OCI-LY3 (cell line): Measurements from ENCODE around the gene ACTR3.

Source experiments
- CTCF ChIP-seq: fragments of 200-600, 300-600 bp; sonication (generic); IDR thresholded peaks from 2 replicates; pipeline ENCODE4 v1.5.1; 2014; ENCODE audit warnings: antibody characterized with exemption, low read length, low read depth
- EZH2phosphoT487 ChIP-seq: fragments of 200-600 bp; shearing (Covaris generic); IDR thresholded peaks from 2 replicates; pipeline ENCODE4 v1.6.1; 2018; ENCODE audit warnings: antibody characterized with exemption, mixed run types, low read depth

DNA sequence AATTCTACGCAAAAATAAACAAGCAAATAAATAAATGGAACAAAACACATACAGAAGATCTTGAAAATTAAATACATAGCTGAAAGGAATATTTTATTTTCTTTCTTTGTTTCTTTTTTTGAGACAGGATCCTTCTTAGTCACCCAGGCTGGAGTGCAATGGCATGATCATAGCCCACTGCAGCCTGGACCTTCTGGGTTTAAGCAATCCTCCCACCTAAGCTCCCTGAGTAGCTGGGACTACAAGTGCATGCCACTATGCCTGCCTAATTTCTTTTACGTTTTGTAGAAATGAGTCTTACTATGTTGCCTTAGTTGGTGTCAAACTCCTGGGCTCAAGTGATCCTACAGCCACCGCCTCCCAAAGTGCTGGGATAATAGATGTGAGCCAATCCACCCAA, 44.6 kb upstream of the ACTR3 start:
- TF ChIP-seq CTCF (no peak), EZH2phosphoT487 (no peak)
